KG1 (cell line): ENCODE data around the gene CSHL1.
"Not testable (repeated sequence)": the region's sequence is repeated elsewhere in the genome, so short reads cannot be mapped to it uniquely, and the experiment has no call there.

ENCODE experiments used
- DNase-seq: peaks from one replicate; lab custom pipeline; 2025; lab: John Stamatoyannopoulos, UW

Gene CSHL1

DNA sequence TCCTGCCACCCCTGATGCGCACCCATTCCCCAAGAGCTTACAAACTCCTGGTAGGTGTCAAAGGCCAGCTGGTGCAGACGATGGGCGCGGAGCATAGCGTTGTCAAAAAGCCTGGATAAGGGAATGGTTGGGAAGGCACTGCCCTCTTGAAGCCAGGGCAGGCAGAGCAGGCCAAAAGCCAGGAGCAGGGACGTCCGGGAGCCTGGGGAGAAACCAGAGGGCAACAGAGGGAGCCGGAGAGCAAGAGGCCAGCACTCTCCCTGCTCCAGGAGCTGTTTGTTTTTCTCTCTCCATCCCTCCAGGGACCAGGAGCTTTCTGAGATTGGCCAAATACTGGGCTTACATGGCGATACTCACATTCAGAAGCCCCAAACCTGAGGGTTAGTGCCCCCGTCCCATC is 7.2 kb upstream of the CSHL1 start:
- no peak for DNase-seq

DNA sequence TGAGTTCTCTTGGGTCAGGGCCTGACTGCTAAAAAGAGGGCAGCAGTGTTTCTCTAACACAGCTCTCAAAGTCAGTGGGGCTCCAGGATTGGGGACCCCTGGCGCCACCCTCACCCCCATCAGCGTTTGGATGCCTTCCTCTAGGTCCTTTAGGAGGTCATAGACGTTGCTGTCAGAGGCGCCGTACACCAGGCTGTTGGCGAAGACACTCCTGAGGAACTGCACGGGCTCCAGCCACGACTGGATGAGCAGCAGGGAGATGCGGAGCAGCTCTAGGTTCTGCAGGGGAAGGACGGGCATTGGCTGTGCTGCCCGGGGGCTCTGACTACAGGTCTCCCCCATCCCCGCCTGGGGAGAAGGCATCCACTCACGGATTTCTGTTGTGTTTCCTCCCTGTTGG is 6.6 kb upstream of the CSHL1 start:
- no peak for DNase-seq

DNA sequence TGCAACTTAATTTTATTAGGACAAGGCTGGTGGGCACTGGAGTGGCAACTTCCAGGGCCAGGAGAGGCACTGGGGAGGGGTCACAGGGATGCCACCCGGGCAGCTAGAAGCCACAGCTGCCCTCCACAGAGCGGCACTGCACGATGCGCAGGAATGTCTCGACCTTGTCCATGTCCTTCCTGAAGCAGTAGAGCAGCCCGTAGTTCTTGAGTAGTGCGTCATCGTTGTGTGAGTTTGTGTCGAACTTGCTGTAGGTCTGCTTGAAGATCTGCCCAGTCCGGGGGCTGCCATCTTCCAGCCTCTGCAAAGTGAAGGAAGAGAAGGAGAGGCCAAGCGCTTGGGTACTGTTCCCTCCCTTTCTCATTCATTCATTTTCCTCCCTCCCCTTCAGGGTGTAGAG is 6.1 kb upstream of the CSHL1 start:
- not testable (repeated sequence) for DNase-seq

DNA sequence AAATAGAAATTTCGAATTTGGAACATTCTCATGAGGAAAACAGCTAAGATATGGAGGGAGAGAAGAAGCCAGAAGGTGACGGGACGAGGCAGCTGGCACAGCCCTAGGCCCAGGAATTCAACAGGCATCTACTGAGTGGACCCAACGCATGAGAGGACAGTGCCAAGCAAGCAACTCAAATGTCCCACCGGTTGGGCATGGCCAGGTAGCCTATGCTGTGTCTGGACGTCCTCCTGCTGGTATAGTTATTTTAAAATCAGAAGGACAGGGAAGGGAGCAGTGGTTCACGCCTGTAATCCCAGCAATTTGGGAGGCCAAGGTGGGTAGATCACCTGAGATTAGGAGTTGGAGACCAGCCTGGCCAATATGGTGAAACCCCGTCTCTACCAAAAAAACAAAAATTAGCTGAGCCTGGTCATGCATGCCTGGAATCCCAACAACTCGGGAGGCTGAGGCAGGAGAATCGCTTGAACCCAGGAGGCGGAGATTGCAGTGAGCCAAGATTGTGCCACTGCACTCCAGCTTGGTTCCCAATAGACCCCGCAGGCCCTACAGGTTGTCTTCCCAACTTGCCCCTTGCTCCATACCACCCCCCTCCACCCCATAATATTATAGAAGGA is 5.6 kb upstream of the CSHL1 start:
- DNase-seq = no peak

DNA sequence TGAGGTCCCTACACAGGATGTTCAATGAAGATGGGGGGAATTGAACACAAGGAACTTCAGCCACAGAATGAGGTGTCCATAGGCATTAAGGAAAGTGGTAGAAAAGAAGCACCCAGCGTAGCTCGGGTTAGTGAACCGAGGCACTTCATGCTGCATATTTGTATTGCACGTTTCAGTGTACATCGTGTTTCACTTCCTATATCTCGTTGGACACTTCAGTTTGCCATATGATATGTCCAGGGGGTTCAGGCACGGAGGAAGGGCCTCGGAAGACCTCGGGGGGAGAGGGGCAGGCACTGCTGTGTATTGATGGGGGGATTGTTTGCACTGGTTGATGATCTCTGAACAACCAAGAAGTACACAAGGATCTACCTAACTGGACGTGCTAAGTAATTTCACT is 4.7 kb upstream of the CSHL1 start:
- DNase-seq = not testable (repeated sequence)

DNA sequence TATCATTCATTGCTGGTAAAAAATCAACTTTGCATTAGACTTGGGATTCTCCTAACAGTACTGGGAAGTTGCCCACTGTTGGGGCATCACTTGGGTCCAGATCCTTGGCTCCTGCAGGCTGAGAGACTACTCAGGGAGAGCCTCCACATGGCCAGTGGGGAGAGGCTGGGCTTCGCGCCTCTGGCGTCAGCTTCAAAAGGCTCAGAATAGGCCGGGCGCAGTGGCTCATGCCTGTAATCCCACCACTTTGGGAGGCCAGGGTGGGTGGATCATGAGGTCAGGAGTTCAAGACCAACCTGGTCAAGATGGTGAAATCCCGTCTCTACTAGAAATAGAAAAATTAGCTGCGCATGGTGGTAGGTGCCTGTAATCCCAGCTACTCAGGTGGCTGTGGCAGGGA is 3.4 kb upstream of the CSHL1 start:
- no peak for DNase-seq

DNA sequence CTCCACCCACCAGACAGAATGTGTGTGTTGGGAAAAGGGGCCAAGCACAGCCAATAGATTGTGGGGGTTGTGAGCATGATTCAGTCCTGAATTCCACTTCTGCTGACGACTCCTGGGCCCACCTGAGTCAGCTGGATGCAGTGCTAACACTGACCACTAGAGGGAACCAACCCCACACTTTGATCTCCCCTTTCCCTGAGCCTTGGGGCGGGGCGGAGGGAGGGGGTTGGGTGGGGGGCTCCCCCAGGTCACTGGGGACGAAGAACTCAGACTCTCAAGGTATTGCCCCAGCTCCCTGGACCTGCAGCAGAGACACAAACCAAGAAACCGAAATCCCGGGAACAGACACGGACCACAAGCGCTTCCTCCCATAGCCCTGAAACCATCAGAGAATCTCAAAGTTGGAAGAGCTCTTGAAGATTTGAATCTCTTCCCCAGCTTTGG is 621 bp upstream of the CSHL1 start:
- DNase-seq = no peak

DNA sequence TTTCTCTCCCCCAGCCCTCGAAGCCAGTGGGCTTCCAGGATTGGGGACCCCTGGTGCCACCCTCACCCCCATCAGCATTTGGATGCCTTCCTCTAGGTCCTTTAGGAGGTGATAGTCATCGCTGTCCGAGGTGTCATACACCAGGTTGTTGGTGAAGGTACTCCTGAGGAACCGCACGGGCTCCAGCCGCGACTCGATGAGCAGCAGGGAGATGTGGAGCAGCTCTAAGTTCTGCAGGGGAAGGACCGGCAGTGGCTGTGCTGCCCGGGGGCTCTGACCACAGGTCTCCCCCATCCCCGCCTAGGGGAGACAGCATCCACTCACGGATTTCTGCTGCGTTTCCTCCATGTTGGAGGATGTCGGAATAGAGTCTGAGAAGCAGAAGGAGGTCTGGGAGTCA is 962 bp downstream of the CSHL1 start:
- DNase-seq = no peak

DNA sequence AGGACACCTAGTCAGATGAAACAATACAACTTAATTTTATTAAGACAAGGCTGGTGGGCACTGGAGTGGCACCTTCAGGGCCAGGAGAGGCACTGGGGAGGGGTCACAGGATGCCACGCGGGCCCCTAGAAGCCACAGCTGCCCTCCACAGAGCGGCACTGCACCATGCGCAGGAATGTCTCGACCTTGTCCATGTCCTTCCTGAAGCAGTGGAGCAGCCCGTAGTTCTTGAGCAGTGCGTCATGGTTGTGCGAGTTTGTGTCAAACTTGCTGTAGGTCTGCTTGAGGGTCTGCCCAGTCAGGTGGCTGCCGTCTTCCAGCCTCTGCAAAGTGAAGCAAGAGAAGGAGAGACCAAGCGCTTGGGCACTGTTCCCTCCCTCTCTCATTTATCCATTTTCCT is 1.5 kb downstream of the CSHL1 start:
- DNase-seq = not testable (repeated sequence)

DNA sequence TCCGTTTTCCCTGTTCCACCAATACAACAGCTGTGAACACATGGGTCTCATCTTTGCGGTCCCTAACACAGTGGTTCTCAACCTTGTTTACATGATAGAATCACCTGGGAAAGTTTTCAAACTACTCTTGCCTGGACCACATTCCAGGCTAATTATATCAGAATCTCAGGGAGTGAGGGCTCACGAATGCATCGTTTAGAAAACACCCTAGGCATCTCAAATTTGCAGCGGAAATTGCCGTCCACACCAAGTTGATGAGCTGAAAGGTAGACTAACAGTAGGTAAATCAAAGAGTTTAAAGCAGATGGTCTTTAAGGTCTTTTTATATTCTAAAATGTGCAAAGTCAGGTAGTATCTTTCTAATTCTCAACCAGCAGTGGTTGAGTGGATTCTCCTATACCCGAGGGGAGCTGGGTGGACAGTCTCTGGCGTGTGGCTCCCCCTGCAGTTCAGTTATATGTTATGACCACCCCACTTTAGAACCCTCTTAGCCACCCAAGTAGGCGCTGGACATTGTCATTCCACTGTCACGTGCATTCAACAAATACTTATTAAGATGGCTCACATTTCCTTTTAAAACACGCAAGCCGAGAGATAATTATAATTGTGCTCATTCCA is 3.8 kb downstream of the CSHL1 start:
- DNase-seq = not testable (repeated sequence)

DNA sequence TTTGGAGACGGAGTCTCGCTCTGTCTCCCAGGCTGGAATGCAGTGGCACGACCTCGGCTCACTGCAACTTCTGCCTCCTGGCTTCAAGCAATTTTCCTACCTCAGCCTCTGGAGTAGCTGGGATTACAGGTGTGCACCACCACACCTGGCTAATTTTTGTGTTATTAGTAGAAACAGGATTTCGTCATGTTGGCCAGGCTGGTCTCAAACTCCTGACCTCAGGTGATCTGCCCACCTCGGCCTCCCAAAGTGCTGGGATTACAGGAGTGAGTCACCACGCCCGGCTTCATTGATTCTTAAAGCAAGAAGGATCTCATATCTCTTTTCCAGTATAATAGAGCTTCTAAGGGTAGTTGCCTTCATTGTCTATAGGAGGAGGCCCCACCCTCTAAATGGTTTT is 6.3 kb downstream of the CSHL1 start:
- not testable (repeated sequence) for DNase-seq

DNA sequence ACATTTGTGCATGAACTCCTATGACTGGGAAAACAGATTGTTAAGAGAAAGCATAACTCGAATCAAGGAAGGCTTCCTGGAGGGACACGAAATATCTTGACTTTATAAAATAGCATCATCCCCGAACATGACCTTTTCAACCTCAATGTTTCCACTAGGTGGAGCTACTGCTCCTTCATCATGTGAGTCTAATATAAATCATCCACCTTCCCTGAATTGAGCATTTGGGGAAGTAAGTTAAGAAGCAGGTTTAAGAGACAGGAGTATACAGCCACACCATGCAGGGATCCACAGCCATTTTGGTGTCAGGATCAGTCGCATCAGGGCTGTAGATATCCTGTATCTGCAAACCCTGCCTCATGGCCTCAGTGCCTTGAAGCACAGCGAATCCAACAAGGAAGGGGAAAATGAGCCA is 7.3 kb downstream of the CSHL1 start:
- not testable (repeated sequence) for DNase-seq

DNA sequence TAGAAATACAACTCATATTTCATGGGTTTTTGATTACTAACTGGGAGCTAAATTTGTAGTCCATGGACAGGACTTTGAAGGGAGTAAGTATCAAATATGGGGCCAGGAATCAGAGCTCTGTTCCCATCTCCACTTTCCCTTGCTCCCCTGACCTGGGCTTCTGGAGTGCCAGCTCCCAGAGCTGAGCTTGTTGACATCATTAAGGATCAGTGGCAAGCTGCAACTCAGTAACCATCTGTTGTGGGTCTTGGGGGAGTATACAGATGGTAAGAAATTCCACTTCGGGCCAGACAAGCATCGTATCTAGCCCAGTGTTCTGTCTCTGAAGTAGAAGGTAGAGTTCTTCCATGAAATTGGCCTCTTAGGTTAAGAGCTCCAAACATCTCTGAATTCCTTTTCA is 9.1 kb downstream of the CSHL1 start:
- DNase-seq = not testable (repeated sequence)

DNA sequence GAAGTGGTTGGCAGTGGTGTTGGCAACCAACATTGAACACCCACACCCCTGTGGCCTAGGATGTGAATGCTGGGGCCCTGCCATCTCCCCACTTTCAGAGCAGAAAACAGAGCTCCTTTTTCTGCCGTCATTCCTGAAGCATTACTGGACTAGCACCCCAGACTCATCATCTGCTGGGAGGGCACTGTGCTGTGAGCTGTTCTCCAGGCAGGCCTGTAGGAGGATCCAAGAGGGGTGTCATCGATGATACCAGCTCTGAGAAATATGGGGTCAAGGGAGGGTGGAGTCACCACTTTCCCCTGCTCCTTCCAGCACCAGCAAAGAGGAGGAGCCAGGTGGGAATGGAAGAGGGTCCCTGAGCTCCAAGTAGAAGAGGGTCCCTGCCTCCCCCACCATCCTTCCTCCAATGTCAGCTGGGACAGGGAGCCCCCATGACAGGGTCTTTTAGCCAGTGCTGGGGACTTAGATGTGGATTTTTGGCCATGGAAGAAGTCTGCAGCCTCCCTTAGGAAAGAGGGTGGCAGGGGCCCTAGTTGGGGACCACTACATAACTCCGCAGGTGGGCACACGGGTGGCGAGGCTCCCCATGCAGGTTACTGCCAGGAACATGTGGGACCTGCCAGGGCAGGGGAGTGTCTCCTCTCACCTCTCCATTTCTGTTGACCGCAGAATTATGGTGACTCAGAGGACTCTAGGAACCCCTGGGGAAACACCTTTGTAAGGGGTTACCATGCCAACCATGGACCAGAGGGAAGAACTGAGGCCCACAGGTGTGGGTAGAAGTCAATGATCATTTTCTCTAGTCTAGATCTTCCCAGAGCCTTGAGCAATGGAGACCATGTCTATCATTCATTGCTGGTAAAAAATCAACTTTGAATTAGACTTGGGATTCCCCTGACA is 11.9 kb downstream of the CSHL1 start:
- DNase-seq = not testable (repeated sequence)

DNA sequence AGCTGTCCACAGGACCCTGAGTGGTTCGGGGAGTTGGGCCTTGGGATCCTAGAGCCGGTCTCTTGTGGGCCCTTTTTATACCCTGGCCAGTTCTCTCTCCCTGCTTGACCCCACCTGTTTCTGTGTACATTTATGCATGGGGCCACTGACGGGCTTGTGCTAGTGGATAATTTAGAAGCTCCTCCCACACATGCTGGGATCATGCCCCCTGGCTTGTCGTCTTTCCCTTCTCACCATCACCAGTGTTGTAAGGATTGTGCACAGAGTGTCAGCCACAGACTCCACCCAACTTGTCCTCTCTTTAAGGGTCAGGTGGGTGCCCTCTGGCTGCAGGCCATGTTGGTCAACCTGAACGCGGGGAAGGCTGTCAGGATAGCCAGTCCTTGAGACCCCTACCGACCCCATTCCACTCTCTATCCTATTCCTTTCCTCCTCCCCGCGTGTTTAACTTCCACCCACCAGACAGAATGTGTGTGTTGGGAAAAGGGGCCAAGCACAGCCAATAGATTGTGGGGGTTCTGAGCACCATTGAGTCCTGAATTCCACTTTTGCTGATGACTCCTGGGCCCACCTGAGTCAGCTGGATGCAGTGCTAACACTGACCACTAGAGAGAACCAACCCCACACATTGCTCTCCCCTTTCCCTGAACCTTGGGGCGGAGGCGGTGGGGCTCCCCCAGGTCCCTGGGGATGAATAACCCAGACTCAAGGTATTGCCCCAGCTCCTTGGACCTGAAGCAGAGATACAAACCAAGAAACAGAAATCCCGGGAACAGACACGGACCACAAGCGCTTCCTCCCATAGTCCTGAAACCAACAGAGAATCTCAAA is 14.3 kb downstream of the CSHL1 start, which contains the start of gene CSH1:
Gene CSH1, minus strand, starts transcription at position 51 of the 831 bp plus-strand sequence. CDS start 63 bp downstream, outside the sequence.
- DNase-seq = not testable (repeated sequence)

DNA sequence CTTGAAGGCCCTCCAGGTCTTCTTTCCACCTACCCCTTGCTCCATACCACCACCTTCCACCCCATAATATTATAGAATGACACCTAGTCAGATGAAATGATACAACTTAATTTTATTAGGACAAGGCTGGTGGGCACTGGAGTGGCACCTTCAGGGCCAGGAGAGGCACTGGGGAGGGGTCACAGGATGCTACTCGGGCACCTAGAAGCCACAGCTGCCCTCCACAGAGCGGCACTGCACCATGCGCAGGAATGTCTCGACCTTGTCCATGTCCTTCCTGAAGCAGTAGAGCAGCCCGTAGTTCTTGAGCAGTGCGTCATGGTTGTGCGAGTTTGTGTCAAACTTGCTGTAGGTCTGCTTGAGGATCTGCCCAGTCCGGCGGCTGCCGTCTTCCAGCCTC is 16.2 kb downstream of the CSHL1 start:
- DNase-seq = not testable (repeated sequence)

DNA sequence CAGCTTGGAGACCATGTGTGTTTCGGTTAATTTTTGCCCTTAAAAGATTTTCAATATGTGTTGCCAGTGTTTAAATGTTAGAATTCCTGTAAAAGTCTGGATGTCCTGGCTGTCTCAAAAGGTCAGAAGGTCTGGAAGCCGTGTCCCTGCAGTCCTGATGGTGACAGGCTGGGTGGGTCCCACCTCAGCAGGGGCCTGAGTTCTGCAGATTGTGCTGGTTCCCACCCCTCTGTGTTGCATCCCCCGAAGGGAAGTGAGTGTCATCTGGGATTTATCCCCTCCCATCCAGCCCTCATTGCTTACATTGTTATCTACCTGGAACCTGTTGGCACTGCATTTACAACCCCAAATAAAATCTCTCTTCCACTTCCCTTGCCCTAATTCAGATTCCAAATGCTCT is 17.0 kb downstream of the CSHL1 start:
- not testable (repeated sequence) for DNase-seq

DNA sequence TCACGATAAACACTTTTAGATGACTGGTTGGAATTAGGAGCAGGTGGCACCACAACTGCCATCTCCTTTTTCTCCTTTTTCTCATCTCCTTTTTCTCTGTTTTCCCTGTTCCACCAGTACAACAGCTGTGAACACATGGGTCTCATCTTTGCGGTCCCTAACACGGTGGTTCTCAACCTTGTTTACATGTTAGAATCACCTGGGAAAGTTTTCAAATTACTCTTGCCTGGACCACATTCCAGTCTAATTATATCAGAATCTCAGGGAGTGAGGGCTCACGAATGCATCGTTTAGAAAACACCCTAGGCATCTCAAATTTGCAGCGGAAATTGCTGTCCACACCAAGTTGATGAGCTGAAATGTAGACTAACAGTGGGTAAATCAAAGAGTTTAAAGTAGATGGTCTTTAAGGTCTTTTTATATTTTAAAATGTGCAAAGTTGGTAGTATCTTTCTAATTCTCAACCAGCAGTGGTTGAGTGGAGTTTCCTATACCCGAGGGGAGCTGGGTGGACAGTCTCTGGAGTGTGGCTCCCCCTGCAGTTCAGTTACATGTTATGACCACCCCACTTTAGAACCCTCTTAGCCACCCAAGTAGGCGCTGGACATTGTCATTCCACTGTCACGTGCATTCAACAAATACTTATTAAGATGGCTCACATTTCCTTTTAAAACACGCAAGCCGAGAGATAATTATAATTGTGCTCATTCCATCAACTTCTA is 18.6 kb downstream of the CSHL1 start:
- not testable (repeated sequence) for DNase-seq

DNA sequence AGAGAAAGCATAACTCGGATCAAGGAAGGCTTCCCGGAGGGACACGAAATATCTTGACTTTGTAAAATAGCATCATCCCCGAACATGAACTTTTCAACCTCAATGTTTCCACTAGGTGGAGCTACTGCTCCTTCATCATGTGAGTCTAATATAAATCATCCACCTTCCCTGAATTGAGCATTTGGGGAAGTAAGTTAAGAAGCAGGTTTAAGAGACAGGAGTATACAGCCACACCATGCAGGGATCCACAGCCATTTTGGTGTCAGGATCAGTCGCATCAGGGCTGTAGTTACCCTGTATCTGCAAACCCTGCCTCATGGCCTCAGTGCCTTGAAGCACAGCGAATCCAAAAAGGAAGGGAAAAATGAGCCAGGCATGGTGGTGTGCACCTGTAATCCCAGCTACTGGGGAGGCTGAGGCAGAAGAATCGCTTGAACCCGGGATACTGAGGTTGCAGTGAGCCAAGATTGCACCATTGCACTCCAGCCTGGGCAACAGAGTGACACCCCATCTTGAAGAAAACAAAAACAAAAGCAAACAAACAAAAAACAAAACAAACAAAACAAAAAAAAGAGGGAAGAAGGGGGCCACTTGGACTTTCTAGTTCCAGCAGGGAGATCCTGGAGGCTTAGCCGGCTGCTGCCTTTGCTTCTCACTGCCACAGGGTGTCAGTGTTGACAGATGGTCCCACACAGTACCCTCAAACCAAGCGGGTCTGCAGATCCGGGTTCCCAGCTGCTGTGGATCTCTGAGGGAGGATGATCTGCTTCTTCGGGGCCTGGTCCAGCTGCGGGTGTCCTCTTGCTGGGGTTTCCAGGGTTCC is 21.8 kb downstream of the CSHL1 start:
- peak; percentile 58 for DNase-seq

DNA sequence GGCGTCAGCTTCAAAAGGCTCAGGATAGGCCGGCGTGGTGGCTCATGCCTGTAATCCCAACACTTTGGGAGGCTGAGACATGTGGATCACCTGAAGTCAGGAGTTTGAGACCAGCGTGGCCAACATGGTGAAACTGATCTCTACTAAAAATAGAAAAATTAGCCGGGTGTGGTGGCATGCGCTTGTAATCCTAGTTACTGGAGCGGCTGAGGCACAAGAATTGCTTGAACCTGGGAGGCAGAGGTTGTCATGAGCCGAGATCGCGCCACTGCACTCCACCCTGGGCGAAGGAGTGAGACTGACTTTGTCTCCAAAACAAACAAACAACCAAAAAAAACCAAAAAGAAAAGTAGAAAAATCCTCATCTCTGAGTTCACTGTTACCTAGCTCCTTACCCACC is 25.9 kb downstream of the CSHL1 start:
- not testable (repeated sequence) for DNase-seq
